Measurements from ENCODE around the gene SNX11. TPM values are rescaled to one million over a fixed set of nuclear protein-coding genes. Genes with fewer than 3 reads are reported as not detected.

SNX11 gene
- total and polyA plus RNA-seq, 9 of the 15 experiments (the other 6 are each of a cell fraction or from before 2014, with no cell fraction given), result 12.4 to 24.0 (median 16.8) TPM

GRCh38 chr17:48101012-48101720, 6.4 kb upstream of the SNX11 start, which contains the start of gene CBX1 (continued):
- TF ChIP-seq MYNN (IDR thresholded peaks at IDR 0.05) (no peak), MYNN (CRISPR knock-in tag; IDR thresholded peaks at IDR 0.05) (no peak), TRIM28 (IDR thresholded peaks at IDR 0.05) (peak; percentile 97), XRCC4 (IDR thresholded peaks at IDR 0.05; ENCODE audit: extremely low read depth, insufficient read depth, insufficient read length) (no peak), TFAP4 (CRISPR knock-in tag; IDR thresholded peaks at IDR 0.05; ENCODE audit: borderline replicate concordance) (peak; percentile 84), RB1 (IDR thresholded peaks at IDR 0.05; ENCODE audit: low read depth) (peak; percentile 80), CGGBP1 (CRISPR knock-in tag; IDR thresholded peaks at IDR 0.05) (0 out of 2 replicates have a peak, but pooled peaks have one; percentile 57), NR2C2 (CRISPR knock-in tag; IDR thresholded peaks at IDR 0.05) (peak; percentile 85), NR2C2 (tag; IDR thresholded peaks at IDR 0.05) (peak; percentile 93), ZFPM2 (CRISPR knock-in tag; IDR thresholded peaks at IDR 0.05) (no peak), WHSC1 (IDR thresholded peaks at IDR 0.05; ENCODE audit: low read length) (no peak), RBM34 (IDR thresholded peaks at IDR 0.05; ENCODE audit: borderline replicate concordance, insufficient read depth, low read length) (0 out of 2 replicates have a peak, but pooled peaks have one; percentile 80), ETV1 (tag; conservative IDR thresholded peaks at IDR 0.05; ENCODE audit: low read depth) (no peak), SMAD3 (CRISPR knock-in tag; conservative IDR thresholded peaks at IDR 0.05) (no peak), EWSR1 (IDR thresholded peaks at IDR 0.05; ENCODE audit: borderline replicate concordance, low read depth, partially characterized antibody) (no peak), JUN (IDR thresholded peaks at IDR 0.05; ENCODE audit: borderline replicate concordance, low read depth, low read length) (no peak), JUN (CRISPR knock-in tag; IDR thresholded peaks at IDR 0.05; ENCODE audit: borderline replicate concordance) (peak; percentile 8; the same call in 1 of the 2 replicates), VEZF1 (CRISPR knock-in tag; IDR thresholded peaks at IDR 0.05) (peak; percentile 77), POLR2H (tag; IDR thresholded peaks at IDR 0.05; ENCODE audit: low read depth) (peak; percentile 51; the same call in 1 of the 2 replicates), HCFC1 (IDR thresholded peaks at IDR 0.05; ENCODE audit: low read depth, low read length) (peak; percentile 94), HNRNPLL (IDR thresholded peaks at IDR 0.05; ENCODE audit: low read depth, low read length, poor library complexity, severe bottlenecking) (peak; percentile 97), SPI1 (IDR thresholded peaks at IDR 0.05; ENCODE audit: borderline replicate concordance, low read depth, low read length) (no peak), PTRF (tag; IDR thresholded peaks at IDR 0.05) (no peak), SAP30 (IDR thresholded peaks at IDR 0.05; ENCODE audit: borderline replicate concordance, insufficient read depth, low read depth, low read length, poor library complexity, severe bottlenecking) (peak; percentile 54), FOXA3 (CRISPR knock-in tag; conservative IDR thresholded peaks at IDR 0.05 in 1 of 2, IDR thresholded peaks at IDR 0.05 in 1 of 2) (no peak), ZNF511 (CRISPR knock-in tag; IDR thresholded peaks at IDR 0.05) (peak; percentile 88), PHF21A (IDR thresholded peaks at IDR 0.05; ENCODE audit: borderline replicate concordance, low read depth) (no peak)

Data from K562 (cell line).